NCI-H1092 (cell line): ENCODE measurements around the gene INO80D.
"Not testable (repeated sequence)": the region's sequence is repeated elsewhere in the genome, so short reads cannot be mapped to it uniquely, and the experiment has no call there.

Source experiments
- DNase-seq: peaks from one replicate; lab custom pipeline; 2025; lab: John Stamatoyannopoulos, UW

Gene INO80D

GRCh38 chr2:206084439-206084869, 1.5 kb downstream of the INO80D start:
- peak; percentile 13 for DNase-seq

DNA sequence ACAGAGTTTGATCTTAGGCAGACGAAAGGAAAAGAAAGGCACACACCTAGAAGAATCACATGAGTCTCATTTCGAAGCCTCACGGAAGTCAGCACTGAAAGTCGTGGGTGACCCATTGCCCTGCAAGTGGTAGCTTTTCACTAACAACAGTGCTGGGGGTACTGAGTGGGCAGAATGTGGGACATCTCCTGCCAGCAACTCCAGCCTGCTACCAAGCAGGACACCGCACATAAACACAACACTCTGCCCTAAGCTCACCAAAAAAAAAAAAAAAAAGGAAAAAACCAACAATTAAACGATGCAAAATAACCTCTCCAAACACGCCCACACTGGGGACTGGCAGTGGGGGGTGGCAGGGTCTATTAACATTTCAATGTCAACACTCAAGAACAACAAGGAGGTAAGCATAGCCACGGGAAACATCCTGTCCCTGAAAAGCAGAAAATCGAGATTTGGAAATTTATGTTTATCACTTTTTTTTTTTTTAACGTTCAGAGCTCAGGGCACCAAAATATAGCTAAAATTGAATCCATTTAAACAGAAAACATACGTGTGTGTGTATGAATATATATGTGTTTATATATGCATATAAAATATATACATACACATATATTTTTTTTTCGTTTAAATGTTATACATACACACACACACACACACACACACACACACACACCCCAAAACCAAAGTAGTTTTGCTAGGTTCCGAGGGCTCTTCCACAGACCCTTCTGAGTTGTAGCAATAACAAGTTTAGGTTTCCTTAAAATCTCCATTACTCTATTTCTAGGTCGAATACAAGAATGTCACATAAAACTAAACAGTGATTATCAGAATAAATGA, 2.2 kb downstream of the INO80D start:
- no peak for DNase-seq

DNA sequence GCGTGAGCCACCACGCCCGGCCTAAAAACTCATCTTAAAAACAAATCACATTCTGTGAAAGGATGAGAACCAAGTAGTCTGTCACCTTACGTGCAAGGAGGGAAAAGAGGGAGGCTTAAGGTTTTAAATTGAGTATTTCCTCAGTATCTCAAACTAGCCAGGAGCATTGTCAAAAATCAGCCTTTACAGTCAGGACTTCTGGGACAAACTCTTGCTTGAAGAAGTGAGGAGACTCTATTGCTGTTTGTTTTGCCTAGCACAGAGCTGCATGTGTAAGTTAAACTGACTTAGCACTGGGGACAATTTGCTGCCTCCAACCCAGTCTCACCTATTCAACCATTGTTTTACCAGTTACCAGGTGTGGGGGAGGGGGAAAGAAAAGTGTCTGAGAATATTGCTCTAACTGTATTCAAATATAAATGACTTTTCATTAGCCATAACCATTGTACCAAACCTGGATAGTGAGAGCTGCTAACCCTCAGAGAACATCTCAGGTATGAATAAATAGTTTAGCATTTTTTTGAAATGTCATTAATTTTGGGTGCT, 3.6 kb downstream of the INO80D start:
- DNase-seq = no peak

GRCh38 chr2:206080927-206081326, 5.0 kb downstream of the INO80D start:
- DNase-seq = no peak

- DNase-seq = no peak
Measured at GRCh38 chr2:206079699-206080465, 6.1 kb downstream of the INO80D start.

- not testable (repeated sequence) for DNase-seq
Measured at GRCh38 chr2:206077879-206078278, 8.1 kb downstream of the INO80D start.

DNA sequence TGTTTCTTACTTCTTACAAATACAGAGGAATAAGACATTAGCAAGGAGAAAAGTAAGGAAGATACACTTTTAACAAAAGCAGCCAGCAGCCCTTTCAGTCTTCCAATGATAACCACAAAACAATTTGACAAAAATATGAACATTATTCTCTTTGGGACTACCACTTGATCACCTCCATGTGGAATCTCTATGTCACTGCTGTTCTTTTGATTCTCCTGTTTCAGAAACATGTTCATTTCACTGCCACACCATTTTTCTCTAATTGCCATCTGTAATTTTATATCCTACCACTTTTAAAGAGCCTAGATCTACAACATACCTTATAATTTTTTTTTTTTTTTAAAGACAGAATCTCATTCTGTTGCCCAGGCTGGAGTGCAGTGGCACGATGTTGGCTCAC, 10.9 kb downstream of the INO80D start:
- no peak for DNase-seq

GRCh38 chr2:206071807-206072206, 14.2 kb downstream of the INO80D start:
- DNase-seq = no peak

DNA sequence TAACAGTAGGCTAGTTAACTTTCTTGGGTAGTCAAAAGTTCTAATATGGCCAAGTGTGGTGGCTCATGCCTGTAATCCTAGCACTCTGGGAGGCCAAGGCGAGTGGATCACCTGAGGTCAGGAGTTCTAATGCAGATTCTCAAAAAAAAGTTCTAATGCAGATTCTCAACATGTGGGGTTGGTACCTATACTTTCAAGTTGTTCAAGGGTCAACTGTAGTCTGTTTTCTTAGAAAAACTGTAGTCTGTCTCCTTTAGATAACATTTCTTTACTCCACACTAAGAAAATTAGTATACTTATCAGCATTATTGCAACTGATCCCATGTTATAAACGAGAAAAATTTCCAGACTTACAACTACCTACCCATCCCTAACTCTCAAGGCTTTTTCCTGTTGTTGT, 16.6 kb downstream of the INO80D start:
- no peak for DNase-seq

- DNase-seq = no peak
Measured at GRCh38 chr2:206068207-206068606, 17.8 kb downstream of the INO80D start.

GRCh38 chr2:206064077-206064476, 21.9 kb downstream of the INO80D start:
- DNase-seq = no peak

DNA sequence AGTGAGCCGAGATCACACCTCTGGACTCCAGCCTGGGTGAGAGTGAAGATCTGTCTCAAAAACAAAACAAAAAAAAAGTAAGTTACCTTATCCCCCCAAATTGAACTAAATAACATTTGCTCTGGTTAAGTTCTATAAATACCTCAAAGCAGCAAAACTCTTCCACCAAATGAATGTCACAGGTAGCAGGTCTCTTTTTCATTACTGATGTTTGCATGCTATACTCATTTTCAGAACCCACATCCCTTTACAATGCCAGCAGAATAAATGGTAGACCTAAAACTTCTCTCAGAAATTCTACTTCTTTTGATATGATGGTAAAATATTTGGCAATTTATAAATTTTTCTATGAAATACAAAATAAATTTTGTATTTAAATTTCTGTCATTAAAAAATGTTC, 22.3 kb downstream of the INO80D start:
- DNase-seq = no peak

GRCh38 chr2:206062724-206063123, 23.2 kb downstream of the INO80D start:
- no peak for DNase-seq

GRCh38 chr2:206056286-206056685, 29.7 kb downstream of the INO80D start:
- DNase-seq = no peak

DNA sequence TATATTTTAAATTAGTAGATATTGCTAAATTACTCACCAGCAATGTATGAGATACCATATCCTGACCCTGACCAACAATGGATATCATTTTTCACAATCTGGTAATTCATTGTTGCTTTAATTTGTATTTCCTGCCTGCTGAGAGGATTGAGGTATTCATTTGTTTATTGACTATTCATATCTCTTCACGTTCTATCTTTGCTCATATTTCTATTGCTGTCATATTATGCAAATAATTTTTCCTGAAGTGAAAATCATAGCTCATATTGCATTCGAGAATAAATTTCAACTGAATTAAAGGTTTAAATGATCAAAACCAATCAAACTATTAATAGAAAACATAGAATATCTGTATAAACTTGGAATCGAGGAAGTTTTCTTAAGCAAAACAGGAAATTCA, 31.0 kb downstream of the INO80D start:
- no peak for DNase-seq

- DNase-seq = no peak
Measured at GRCh38 chr2:206051912-206052311, 34.1 kb downstream of the INO80D start.

DNA sequence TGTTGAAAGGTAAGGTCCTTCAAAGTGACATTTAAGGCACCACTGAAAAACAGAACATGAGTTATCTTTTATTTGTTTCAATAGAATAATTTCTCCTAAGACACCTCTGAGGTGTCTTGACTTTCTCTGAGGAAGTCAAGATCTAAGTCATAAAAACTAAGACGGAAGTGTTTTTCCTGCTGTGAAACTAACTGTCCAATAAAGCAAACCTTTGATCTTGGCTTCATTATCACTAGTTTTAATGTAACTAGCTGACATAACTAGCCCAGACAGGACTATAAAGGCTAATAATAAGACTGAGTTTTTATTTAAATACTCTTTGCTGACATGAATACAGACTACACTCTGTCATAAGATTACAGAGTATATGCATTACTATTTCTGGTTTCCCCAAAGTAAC, 36.6 kb downstream of the INO80D start:
- no peak for DNase-seq

GRCh38 chr2:206045251-206045650, 40.7 kb downstream of the INO80D start:
- no peak for DNase-seq

- DNase-seq = no peak
Measured at GRCh38 chr2:206040525-206040924, 45.4 kb downstream of the INO80D start.

- not testable (repeated sequence) for DNase-seq
Measured at GRCh38 chr2:206035393-206035792, 50.6 kb downstream of the INO80D start.

DNA sequence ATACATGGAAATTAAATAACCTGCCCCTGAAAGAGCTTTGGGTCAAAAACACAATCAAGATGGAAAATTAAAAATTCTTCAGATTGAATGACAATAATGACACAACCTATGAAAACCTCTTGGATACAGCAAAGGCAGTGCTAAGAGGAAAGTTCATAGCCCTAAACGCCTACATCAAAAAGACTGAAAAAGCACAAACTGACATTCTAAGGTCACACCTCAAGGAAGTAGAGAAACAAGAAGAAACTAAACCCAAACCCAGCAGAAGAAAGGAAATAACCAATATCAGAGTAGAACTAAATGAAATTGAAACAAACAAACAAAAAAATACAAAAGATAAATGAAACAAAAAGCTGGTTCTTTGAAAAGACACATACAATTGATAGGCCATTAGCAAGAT, 52.5 kb downstream of the INO80D start:
- not testable (repeated sequence) for DNase-seq

DNA sequence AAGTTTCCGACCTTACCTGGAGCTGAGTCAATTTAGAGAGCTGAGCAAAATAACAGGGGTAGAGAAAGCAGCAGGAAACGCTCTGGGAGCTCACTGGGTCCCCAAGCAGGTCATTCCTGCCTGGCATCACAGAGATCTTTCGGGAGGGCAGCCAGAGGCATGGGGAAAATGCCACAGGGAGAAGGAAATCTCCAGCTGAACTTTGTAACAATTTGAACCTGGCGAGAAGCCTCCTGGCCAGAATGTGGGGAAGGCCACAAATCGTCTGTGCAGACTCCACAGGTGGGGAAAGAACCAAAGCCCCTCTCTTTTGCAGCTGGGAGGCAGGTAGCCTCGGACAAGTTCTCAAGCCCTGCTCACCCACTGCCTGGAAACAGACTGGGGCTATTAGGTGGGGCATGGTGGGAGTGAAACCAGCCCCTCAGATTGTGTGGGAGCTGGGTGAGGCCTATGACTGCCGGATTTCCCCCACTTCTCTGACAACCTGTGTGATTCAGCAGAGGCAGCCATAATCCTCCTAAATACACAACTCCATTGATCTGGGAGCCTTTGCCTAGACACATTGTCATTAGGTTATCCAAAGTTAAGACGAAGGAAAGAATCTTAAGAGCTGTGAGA, 53.9 kb downstream of the INO80D start:
- no peak for DNase-seq
